IPS DF 6.9 (cell line): ENCODE measurements around the gene DMAC2L.
A peak's percentile ranks its signal among the peaks of the same experiment; 100 is the strongest.
"Not testable (repeated sequence)": the region's sequence is repeated elsewhere in the genome, so short reads cannot be mapped to it uniquely, and the experiment has no call there.

Source experiments
- DNase-seq: peaks from one replicate; pipeline ENCODE4 v3.0.0-alpha.2; 2013; ENCODE audit warnings: low read depth, low spot score
- H3K27ac ChIP-seq: one replicate; pipeline ENCODE4 v1.5.1; 2013; ENCODE audit warnings: low read length, control low read depth
- H3K27me3 ChIP-seq: 2 replicates; pipeline ENCODE4 v1.6.1; 2013; ENCODE audit warnings: mild to moderate bottlenecking, low read length; ENCODE audit not compliant: control insufficient read depth, insufficient read depth
- H3K36me3 ChIP-seq: 2 replicates; pipeline ENCODE4 v1.6.1; 2013; ENCODE audit warnings: low read length; ENCODE audit not compliant: control insufficient read depth, insufficient read depth
- H3K4me1 ChIP-seq: 2 replicates; pipeline ENCODE4 v1.6.1; 2013; ENCODE audit warnings: low read length; ENCODE audit not compliant: control insufficient read depth, insufficient read depth
- H3K4me3 ChIP-seq: 2 replicates; pipeline ENCODE4 v1.5.1; 2013; ENCODE audit warnings: mild to moderate bottlenecking, low read length
- H3K9me3 ChIP-seq: 2 replicates; pipeline ENCODE4 v1.6.1; 2013; ENCODE audit warnings: low read length, inconsistent platforms; ENCODE audit not compliant: control insufficient read depth, insufficient read depth
- WGBS: extraction: QIAGEN DNeasy Blood & Tissue Kit; methylation state at CpG from one replicate; pipeline ENCODE4 v1.1.7; 2013; ENCODE audit warnings: mixed read lengths, missing lambda C conversion rate; ENCODE audit not compliant: insufficient read length, insufficient coverage; 5-methylcytosine and 5-hydroxymethylcytosine counted together

The DMAC2L gene

DNA sequence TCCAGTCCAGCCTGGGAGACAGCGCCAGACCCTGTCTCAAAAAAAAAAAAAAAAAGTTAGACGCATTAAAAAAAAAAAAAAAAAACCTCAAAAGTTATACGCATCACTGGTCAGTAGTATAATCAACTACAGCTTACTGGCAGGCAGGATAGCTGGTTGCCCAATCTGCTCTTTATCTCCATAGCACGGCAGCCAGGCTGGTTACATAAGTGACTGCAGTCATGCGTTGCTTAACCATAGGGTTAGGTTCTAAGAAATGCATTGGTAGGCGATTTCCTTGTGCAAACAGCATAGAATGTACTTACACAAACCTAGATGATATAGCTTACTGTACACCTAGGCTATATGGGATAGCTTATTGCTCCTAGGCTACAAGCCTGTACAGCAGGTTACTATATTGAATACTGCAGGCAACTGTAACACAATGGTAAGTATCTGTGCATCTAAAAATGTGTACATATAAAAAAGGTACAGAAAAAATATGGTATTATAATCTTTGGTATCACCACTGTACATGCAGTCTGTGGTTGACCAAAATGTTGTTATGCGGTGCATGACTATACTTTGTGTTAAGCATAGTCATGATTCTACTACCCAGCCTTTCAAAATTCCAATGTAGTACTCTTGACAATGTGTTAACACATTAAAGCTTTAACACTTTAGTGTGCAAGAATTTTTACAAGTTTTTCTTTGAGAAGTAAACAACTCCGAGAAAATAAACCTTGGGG is 8.2 kb upstream of the DMAC2L start:
- H3K4me1 ChIP-seq: no peaks in the 10 kb centered on the region
- no peak for DNase-seq
- no peaks in the 10 kb centered on the region for H3K27me3 ChIP-seq
- H3K4me3 ChIP-seq: no peak overlapping the region
- no peak overlapping the region for H3K27ac ChIP-seq
- no CpG with 5 or more reads among the region's 8 CpGs for WGBS
- H3K9me3 ChIP-seq: no peaks in the 10 kb centered on the region
- H3K36me3 ChIP-seq: no peaks in the 10 kb centered on the region

DNA sequence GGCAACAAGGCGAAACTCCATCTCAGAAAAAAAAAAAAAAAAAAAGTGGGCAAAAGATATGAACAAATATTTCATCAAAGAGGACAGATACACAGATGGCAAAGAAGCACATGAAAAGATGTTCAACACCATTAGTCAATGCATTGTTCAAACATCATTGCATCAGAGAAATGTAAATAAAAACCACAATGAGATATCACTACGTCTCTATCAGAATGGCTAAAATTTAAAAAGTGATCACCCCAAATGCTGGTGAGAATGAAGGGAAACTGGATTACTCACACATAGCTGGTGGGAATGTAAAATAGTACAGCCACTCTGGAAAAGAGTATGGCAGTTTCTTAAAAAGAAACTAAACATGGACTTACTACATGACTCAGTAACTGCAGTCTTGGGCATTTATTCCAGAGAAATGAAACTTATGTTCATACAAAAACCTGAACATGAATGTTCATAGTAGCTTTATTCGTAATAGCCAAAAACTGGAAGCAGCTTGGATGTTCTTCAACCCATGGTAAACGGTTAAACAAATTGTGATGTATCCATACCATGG is 3.7 kb upstream of the DMAC2L start:
- H3K4me1 ChIP-seq: peaks cover 2% of the 10 kb centered on the region; the same call in 1 of the 2 replicates
- H3K9me3 ChIP-seq: no peaks in the 10 kb centered on the region
- H3K36me3 ChIP-seq: no peaks in the 10 kb centered on the region
- no peak overlapping the region for H3K27ac ChIP-seq
- H3K27me3 ChIP-seq: no peaks in the 10 kb centered on the region
- H3K4me3 ChIP-seq: no peak overlapping the region
- no CpG with 5 or more reads among the region's 4 CpGs for WGBS
- no peak for DNase-seq

DNA sequence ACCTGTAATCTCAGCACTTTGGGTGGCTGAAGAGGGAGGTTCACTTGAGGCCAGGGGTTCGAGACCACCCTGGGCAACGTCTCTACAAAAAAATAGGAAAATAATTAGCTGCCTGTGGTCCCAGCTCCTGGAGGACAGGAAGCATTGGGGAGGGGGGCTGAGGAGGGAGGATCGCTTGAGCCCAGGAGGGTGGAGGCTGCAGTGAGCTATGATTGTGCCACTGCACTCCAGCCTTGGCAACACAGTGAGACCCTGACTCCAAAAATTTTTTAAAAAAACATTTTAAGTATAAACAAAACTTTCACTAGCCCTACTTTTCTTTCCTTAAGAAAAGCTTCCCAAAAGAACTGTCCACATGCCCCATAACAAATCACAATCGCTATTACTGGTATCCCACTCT is 1.7 kb upstream of the DMAC2L start:
- H3K36me3 ChIP-seq: no peaks in the 10 kb centered on the region
- H3K27me3 ChIP-seq: no peaks in the 10 kb centered on the region
- no peak for DNase-seq
- no peak overlapping the region for H3K27ac ChIP-seq
- no CpG with 5 or more reads among the region's 4 CpGs for WGBS
- H3K9me3 ChIP-seq: no peaks in the 10 kb centered on the region
- H3K4me3 ChIP-seq: no peak overlapping the region
- H3K4me1 ChIP-seq: peaks cover 2% of the 10 kb centered on the region; the same call in 1 of the 2 replicates

DNA sequence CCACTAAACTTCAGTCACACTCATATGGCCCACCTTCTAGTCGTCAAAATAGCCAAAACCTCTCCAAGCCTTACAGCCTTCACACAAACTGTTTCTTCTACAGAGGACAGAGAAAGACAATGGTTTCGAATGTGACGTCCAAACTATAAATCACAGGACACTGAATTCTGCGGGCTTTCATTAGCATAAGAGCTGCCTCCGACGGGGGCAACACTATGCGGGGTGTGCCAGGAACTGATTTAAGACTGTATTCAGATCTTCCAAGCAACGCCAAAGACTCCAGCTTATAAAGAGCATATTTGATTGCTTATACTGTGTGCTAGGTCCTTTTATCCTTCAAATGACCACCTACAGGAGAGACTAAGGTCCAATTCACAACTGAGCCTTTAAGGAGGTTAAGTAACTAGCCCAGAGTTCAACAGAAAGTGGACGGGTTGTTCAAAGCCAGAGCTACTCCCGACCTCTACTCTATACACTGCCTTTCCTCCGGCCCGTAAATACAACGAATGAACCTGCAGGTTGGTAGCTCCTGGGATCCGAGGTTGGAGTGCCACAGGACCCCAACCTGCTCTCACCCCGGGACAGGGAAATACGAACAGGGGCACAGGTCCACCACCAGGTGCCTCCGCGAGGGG is 670 bp upstream of the DMAC2L start:
- no peaks in the 10 kb centered on the region for H3K27me3 ChIP-seq
- H3K9me3 ChIP-seq: no peaks in the 10 kb centered on the region
- H3K36me3 ChIP-seq: no peaks in the 10 kb centered on the region
- no peak overlapping the region for H3K27ac ChIP-seq
- no CpG with 5 or more reads among the region's 18 CpGs for WGBS
- DNase-seq: no peak
- H3K4me3 ChIP-seq: peak overlapping the region; percentile 87
- H3K4me1 ChIP-seq: peaks cover 2% of the 10 kb centered on the region; the same call in 1 of the 2 replicates

DNA sequence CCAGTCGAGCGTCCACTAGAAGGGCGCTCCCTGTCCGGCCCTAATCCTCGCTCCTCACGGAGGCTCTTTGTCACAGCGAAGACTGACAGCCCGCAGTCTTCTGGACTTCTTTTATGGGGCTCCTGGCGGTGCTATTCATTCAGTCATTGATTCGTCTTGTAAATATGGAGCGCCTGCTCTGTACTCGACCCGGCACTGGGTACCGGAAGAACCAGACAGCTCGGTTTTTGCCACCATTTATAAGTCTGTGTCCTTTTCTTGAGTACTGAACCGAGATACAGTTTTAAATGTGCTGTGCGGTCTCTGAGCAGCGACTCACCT is 570 bp downstream of the DMAC2L start:
- no peak for DNase-seq
- H3K36me3 ChIP-seq: no peaks in the 10 kb centered on the region
- H3K4me3 ChIP-seq: peak overlapping the region; percentile 29; the same call in 1 of the 2 replicates
- no peaks in the 10 kb centered on the region for H3K9me3 ChIP-seq
- H3K27ac ChIP-seq: no peak overlapping the region
- peaks cover 2% of the 10 kb centered on the region; the same call in 1 of the 2 replicates for H3K4me1 ChIP-seq
- H3K27me3 ChIP-seq: no peaks in the 10 kb centered on the region
- no CpG with 5 or more reads among the region's 18 CpGs for WGBS

DNA sequence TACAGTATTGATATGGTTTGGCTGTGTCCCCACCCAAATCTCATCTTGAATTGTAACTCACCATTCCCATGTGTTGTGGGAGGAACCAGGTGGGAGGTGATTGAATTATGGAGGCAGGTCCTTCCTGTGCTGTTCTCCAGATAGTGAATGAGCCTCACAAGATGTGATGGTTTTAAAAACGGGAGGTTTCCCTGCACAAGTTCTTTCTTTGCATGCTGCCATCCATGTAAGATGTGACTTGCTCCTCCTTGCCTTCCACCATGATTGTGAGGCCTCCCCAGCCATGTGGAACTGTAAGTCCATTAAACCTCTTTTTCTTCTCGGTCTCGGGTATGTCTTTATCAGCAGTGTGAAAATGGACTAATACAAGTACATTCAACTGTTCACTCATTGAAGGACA is 2.0 kb downstream of the DMAC2L start:
- H3K27ac ChIP-seq, H3K36me3 ChIP-seq, DNase-seq, H3K4me3 ChIP-seq, H3K27me3 ChIP-seq, H3K4me1 ChIP-seq, H3K9me3 ChIP-seq: not testable (repeated sequence)
- WGBS: no CpG with 5 or more reads among the region's 3 CpGs

DNA sequence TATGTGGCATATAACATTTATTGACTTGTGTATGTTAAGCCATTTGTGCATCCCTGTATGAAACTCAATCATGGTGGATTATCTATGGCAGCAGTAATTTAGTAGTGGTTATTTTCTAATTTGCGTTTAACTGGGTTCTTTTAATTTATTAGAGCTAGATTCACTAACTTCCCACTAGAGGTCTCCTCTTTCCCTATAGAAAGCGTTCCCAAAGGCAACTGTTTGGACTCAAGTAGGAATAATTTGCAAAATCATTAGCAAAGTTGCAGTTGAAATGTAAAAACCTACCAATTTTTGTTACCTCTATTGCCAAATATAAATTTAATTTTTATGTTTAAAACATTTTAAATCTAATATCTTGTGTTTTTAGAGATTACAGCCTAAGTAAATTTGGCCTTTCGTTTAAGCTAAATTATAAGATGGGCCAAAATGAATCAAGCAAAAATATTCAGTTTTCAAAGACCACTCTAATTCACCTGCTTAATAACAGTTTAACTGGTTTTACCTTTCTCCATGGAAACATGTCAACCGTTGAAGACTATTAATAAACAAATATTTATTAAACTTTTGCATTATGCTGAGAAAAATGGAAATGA is 6.0 kb downstream of the DMAC2L start:
- H3K9me3 ChIP-seq: no peaks in the 10 kb centered on the region
- no peaks in the 10 kb centered on the region for H3K36me3 ChIP-seq
- no peak overlapping the region for H3K4me3 ChIP-seq
- no peak for DNase-seq
- no CpG with 5 or more reads among the region's 4 CpGs for WGBS
- no peaks in the 10 kb centered on the region for H3K27me3 ChIP-seq
- peaks cover 1% of the 10 kb centered on the region; the same call in 1 of the 2 replicates for H3K4me1 ChIP-seq
- H3K27ac ChIP-seq: no peak overlapping the region

DNA sequence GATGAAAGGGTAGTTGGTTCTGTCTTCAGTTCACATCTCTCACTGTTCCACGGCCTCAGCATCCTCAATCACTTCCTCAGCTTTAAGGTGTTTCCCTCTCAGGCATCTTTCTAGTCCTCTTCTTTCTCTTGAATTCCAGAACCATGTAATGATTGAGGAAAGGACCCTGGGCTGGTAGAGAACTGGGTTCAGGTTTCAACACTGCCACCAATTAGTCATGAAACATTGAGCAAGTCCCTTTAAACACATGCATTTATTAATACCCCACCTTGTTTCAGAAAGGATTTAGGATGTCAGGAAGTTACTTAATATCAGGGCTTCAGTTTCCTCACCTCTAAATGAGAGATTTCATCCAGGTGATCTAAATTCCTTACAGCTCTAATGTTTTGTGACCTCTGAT is 7.2 kb downstream of the DMAC2L start:
- no CpG with 5 or more reads among the region's 1 CpG for WGBS
- no peak for DNase-seq
- Histone ChIP-seq H3K27ac (no peak overlapping the region), H3K4me3 (no peak overlapping the region), H3K36me3 (no peaks in the 10 kb centered on the region), H3K27me3 (no peaks in the 10 kb centered on the region), H3K9me3 (no peaks in the 10 kb centered on the region), H3K4me1 (no peaks in the 10 kb centered on the region)

DNA sequence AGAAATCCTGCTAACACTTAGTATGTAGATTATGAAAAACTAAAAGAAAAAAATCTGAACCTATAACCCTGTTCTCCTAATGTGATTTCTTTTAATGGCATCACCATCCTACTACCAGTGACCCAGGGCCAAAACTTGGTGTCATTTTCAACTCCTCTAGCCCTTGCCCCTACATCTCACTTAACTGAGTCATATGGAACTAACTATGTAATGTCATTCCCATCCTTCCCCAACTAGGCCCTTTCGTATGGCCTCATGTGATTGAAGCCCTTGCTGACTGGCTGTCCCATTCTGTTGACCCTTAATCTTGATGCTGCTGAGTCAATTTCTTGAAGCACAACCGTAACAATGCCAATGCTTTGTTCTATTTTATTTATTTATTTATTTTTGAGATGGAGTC is 7.6 kb downstream of the DMAC2L start:
- no peak for DNase-seq
- no peaks in the 10 kb centered on the region for H3K9me3 ChIP-seq
- WGBS: no CpG with 5 or more reads among the region's 2 CpGs
- no peak overlapping the region for H3K27ac ChIP-seq
- H3K4me3 ChIP-seq: no peak overlapping the region
- H3K4me1 ChIP-seq: no peaks in the 10 kb centered on the region
- no peaks in the 10 kb centered on the region for H3K27me3 ChIP-seq
- H3K36me3 ChIP-seq: no peaks in the 10 kb centered on the region

DNA sequence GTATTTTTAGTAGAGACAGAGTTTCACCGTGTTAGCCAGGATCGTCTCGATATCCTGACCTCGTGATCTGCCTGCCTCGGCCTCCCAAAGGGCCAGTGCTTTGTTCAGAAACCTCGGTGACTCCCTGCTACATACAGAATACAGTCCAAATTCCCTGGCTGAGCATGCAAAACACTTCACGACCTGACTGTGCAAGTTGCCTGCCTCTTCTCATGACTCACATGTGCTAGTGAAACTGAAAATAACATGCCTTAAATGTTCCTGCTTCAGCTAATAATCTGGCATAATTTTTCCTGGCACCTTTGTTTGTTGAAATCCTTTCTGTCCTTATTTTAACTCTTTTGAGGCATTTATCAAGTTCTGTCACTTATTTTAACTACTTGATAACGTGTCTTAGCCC is 8.2 kb downstream of the DMAC2L start:
- WGBS: no CpG with 5 or more reads among the region's 8 CpGs
- H3K36me3 ChIP-seq: no peaks in the 10 kb centered on the region
- no peaks in the 10 kb centered on the region for H3K9me3 ChIP-seq
- H3K27ac ChIP-seq: no peak overlapping the region
- H3K4me1 ChIP-seq: no peaks in the 10 kb centered on the region
- no peak overlapping the region for H3K4me3 ChIP-seq
- H3K27me3 ChIP-seq: no peaks in the 10 kb centered on the region
- DNase-seq: no peak
